Hypothalamus (tissue), 51 donors: ENCODE results near the gene TPST1.
"Not testable (repeated sequence)": the region's sequence is repeated elsewhere in the genome, so short reads cannot be mapped to it uniquely, and the experiment has no call there.

Source experiments
- DNase-seq, 51 donors: peaks; one replicate each; lab custom pipeline; 2025; lab: John Stamatoyannopoulos, UW

TPST1 gene

DNA sequence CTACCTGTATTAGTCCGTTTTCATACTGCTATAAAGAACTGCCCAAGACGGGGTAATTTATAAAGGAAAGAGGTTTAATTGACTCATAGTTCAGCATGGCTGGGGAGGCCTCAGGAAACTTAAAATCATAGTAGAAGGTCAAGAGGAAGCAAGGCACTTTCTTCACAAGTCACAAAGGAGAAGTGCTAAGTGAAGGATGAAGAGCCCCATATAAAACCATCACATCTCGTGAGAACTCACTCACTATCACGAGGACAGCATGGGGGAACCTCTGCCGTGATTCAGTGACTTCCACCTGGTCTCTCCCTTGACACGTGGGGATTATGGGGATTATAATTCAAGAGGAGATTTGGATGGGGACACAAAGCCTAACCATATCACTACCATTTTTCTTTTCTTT lies 119.9 kb downstream of the TPST1 start:
- not testable (repeated sequence) for DNase-seq

- no peak for DNase-seq
Observed at GRCh38 chr7:66326501-66327215, 121.5 kb downstream of the TPST1 start.

GRCh38 chr7:66330961-66331360 lies 125.8 kb downstream of the TPST1 start:
- DNase-seq, result peak in 12 of 51 donors; percentile 2 to 42 (median 8)

DNA sequence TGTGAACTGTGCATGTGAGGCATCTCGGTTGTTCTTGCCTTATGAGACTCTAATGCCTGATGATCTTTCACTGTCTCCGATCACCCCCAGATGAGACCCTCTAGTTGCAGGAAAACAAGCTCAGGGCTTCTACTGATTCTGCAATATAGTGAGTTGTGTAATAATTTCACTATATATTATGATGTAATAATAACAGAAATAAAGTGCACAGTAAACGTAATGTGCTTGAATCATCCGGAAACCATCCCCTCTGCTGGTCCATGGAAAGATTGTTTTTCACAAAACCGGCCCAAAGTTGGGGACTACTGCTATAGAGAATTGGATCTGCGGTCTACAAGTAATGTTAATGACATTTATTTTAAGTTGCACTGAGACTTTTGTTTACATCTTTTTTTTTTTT lies 126.7 kb downstream of the TPST1 start:
- no peak for DNase-seq

GRCh38 chr7:66333443-66333842 lies 128.3 kb downstream of the TPST1 start:
- DNase-seq, result no peak

GRCh38 chr7:66335318-66335717 lies 130.2 kb downstream of the TPST1 start:
- no peak for DNase-seq

GRCh38 chr7:66336760-66337159 lies 131.6 kb downstream of the TPST1 start:
- DNase-seq, result no peak

GRCh38 chr7:66339141-66339540 lies 134.0 kb downstream of the TPST1 start:
- no peak for DNase-seq

DNA sequence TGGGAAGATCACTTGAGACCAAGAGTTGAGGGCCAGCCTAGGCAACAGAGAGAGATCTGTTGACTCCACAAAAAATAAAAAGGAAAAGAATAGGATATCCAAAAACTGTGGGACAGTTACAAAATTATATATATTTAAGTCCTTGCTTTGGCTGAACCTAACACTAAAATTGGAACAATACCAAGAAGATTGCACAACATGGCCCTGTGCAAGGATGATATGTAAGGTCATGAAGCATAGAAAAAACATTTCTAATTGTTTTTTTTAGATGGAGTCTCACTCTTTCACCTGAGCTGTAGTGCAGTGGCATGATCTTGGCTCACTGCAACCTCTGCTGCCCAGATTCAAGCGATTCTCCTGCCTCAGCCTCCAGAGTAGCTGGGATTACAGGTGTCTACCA lies 139.0 kb downstream of the TPST1 start:
- no peak for DNase-seq

DNA sequence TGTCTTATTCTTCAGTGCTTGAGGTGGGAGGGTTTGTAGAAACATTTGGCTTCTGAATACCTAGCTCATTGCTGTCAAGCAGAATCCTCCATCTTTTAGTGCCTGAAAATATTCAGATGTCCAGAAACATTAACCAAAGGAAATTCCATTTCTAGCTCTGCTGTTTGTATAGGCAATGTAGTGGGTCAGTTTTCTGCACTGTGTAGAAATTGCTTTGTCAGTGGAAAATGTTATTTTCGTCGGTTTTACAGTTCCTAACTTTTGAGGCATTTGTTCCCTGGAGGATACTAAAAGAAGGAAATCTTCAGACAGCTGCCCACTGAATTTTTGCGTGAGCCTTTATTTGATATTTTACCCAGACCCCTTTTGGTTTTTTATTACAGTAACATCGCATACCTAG lies 143.4 kb downstream of the TPST1 start:
- no peak for DNase-seq

- peak in 1 of 51 donors; percentile 18 for DNase-seq
Observed at GRCh38 chr7:66348959-66349358, 143.8 kb downstream of the TPST1 start.

GRCh38 chr7:66352071-66352470 lies 146.9 kb downstream of the TPST1 start:
- peak in 12 of 51 donors; percentile 0 to 26 (median 8) for DNase-seq

- no peak for DNase-seq
Observed at GRCh38 chr7:66353547-66353946, 148.4 kb downstream of the TPST1 start.

DNA sequence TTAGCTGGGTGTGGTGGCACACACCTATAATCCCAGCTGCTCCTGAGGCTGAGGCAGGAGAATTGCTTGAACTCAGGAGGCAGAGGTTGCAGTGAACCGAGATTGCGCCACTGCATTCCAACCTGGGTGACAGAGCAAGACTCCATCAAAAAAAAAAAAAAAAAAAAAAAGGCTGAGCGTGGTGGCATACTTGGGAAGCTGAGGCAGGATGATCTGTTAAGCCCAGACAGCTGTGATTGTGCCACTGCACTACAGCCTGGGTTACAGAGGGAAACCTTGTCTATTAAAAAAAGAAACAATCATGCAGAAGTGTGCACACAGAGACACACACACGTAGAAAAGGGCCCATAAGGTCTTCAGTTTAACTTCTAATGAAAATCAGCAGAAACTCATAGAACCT lies 150.6 kb downstream of the TPST1 start:
- no peak for DNase-seq

DNA sequence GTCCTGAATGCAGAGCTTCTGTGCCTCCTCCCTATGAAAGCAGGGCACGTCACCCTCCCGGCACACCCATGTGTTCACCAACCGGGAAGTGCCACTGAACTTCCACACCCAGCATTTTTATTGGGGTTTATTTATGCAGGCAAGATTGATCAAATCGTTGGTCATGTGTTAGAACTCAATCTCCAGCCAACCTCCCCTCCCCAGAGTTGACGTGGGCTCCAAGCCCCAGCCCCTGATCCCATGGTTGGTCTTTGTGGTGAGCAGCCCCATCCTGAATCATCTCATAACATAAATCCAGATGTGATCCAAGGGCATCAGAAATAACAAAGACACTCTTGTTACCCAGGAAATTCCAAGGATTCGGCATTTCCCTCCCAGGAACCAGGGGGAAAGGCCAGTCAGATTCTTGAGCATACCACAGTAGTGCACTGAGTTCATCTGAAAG lies 151.2 kb downstream of the TPST1 start:
- DNase-seq, result no peak

- no peak for DNase-seq
Observed at GRCh38 chr7:66357087-66357486, 152.0 kb downstream of the TPST1 start.

DNA sequence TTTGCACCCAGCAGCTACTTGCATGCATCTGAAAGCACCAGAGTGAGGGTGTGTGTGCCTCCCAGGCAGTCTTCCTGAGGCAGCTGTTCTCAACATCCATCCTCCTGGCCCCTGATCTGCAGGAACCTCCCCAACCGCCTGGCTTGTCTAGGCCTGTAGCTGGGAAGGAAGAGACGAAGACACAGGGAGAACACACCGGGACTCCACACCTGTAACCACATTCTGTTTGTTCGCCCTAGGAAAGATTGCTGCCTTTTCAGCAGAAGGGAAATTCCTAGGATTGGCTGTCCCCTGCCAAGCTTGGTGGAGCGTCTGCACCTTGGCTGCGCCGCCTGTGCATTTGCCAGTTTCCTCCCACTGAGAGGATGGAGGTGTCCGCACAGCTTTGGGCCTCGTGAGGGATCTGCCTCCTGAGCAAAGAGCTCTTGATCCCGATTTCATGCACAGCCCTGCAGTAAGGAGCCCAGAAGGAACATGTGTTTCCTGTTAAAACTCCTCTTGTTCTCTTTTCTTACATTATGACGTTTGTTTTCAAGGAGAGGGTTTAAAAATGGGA lies 154.6 kb downstream of the TPST1 start:
- DNase-seq, result peak in 2 of 51 donors; percentile 3 to 20

- no peak for DNase-seq
Observed at GRCh38 chr7:66362136-66362535, 157.0 kb downstream of the TPST1 start.

DNA sequence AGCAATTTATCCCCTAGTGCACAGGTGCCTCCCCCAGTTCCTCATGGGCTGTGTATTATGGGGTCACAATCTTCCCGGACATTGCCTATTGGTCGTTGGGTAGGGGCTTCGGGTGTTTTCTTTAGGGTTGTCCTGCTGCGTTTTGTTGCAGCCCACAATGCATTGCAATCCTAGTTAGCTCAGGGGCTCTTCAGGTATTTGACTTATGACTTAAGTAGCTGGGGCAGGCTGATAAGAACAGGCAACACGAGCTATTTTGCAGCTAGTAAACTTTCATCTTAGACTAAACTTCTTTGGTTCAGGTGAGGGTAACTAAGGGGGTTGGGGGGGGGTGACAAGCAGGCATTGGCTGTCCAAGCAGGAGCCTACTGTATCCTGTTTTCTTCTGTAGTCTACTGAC lies 158.5 kb downstream of the TPST1 start:
- DNase-seq, result no peak

- DNase-seq, result not testable (repeated sequence)
Observed at GRCh38 chr7:66365031-66365430, 159.9 kb downstream of the TPST1 start.

- DNase-seq, result no peak
Observed at GRCh38 chr7:66371096-66371824, 166.1 kb downstream of the TPST1 start.
